A549 (cell line): Measurements from ENCODE around the gene PPP1R14D.

Experiments
- BHLHE40 ChIP-seq: IDR thresholded peaks from 2 replicates; pipeline ENCODE4 v1.6.1; 2012; ENCODE audit warnings: low read depth, low read length, inconsistent platforms
- CTCF ChIP-seq: fragments of >200 bp; sonication (Bioruptor Twin); formaldehyde crosslinking; IDR thresholded peaks from 3 replicates; pipeline ENCODE4 v1.5.1; 2016
- JUNB ChIP-seq: fragments of >200 bp; sonication (Bioruptor Twin); formaldehyde crosslinking; IDR thresholded peaks from 2 replicates; pipeline ENCODE4 v1.6.1; 2016
- MYC ChIP-seq: IDR thresholded peaks from 2 replicates; pipeline ENCODE4 v1.6.1; 2012; ENCODE audit warnings: mild to moderate bottlenecking, inconsistent platforms, low read length, improper control_type of control experiment, borderline replicate concordance
- POLR2A ChIP-seq: IDR thresholded peaks from 2 replicates; pipeline ENCODE4 v1.6.1; 2012; ENCODE audit warnings: mild to moderate bottlenecking, low read length
- RNF2 ChIP-seq: fragments of 200-600 bp; sonication (generic); IDR thresholded peaks from 2 replicates; pipeline ENCODE4 v1.6.1; 2016; ENCODE audit warnings: low read depth, mild to moderate bottlenecking, antibody characterized with exemption, moderate library complexity, borderline replicate concordance
- SREBF2 ChIP-seq: fragments of 450-650 bp; IDR thresholded peaks from 2 replicates; pipeline ENCODE4 v1.6.1; 2014; ENCODE audit warnings: mild to moderate bottlenecking, moderate library complexity
- TP53 ChIP-seq: fragments of 250-450 bp; sonication (Bioruptor Pico); IDR thresholded peaks from 2 replicates; pipeline ENCODE4 v1.5.0; 2021; ENCODE audit warnings: mild to moderate bottlenecking, moderate library complexity

- TF ChIP-seq RNF2 (no peak), BHLHE40 (no peak), JUNB (no peak), POLR2A (no peak), CTCF (no peak), MYC (no peak), TP53 (no peak), SREBF2 (no peak)
Observed at GRCh38 chr15:40869686-40870085, 41.2 kb upstream of the PPP1R14D start.
